CD14-positive monocyte (primary cell): ENCODE data around the gene CHTF8. TPM values are rescaled to one million over a fixed set of nuclear protein-coding genes. Genes with fewer than 3 reads are reported as not detected.

Source experiments
- DNase-seq, 3 donors: peaks; one replicate each; pipeline ENCODE4 v3.0.0-alpha.2; 2011 to 2022
- H2AFZ ChIP-seq: 2 replicates; pipeline ENCODE4 v1.6.0; 2012; ENCODE audit warnings: mild to moderate bottlenecking, low read depth, low read length, inconsistent platforms; ENCODE audit not compliant: insufficient read depth, poor library complexity, severe bottlenecking
- H3K27ac ChIP-seq, 2 donors: 1 replicate in 1 of 2; 2 replicates in 1 of 2; pipeline ENCODE4 v1.5.1; 2012 to 2013; ENCODE audit warnings: low read length in 2 of 2, control low read depth in 1 of 2, inconsistent platforms in 1 of 2, low read depth in 1 of 2, mild to moderate bottlenecking in 1 of 2
- H3K27me3 ChIP-seq, 2 donors: one replicate each; pipeline versions ENCODE4 v1.6.0 to v1.6.1; 2011 to 2013; ENCODE audit warnings: low read length in 2 of 2; ENCODE audit not compliant: control insufficient read depth in 2 of 2, insufficient read depth in 2 of 2
- H3K36me3 ChIP-seq, 2 donors: replicated peaks in 1 of 2; 1 replicate in 1 of 2; 2 replicates in 1 of 2; pipeline versions ENCODE4 v1.5.1 to v1.6.1; 2012 to 2013; ENCODE audit warnings: low read length in 2 of 2, control low read depth in 1 of 2, inconsistent platforms in 1 of 2, mild to moderate bottlenecking in 1 of 2; ENCODE audit not compliant: insufficient read depth in 2 of 2, control insufficient read depth in 1 of 2
- H3K4me1 ChIP-seq, 2 donors: 1 replicate in 1 of 2; 2 replicates in 1 of 2; pipeline versions ENCODE4 v1.5.1 to v1.6.1; 2012 to 2013; ENCODE audit warnings: low read length in 2 of 2, control low read depth in 1 of 2, inconsistent platforms in 1 of 2, mild to moderate bottlenecking in 1 of 2, moderate library complexity in 1 of 2; ENCODE audit not compliant: insufficient read depth in 2 of 2, control insufficient read depth in 1 of 2
- H3K4me2 ChIP-seq: replicated peaks from 2 replicates; pipeline ENCODE3; 2012; ENCODE audit warnings: low read length, moderate library complexity, mild to moderate bottlenecking; ENCODE audit not compliant: poor library complexity, severe bottlenecking; ENCODE audit errors: extremely low read depth
- H3K4me3 ChIP-seq, 3 experiments: fragments of 200-600 bp in 1 of 3; sonication (generic) in 1 of 3; replicated peaks in 1 of 3; 1 replicate in 2 of 3; 2 replicates in 1 of 3; pipeline ENCODE4 v1.5.1; 2011 to 2013; ENCODE audit warnings: low read length in 3 of 3, mild to moderate bottlenecking in 3 of 3, control low read depth in 2 of 3, low read depth in 2 of 3, inconsistent platforms in 1 of 3, moderate library complexity in 1 of 3
- H3K79me2 ChIP-seq: 2 replicates; pipeline ENCODE4 v1.6.0; 2012; ENCODE audit warnings: mild to moderate bottlenecking, control low read depth, inconsistent platforms, low read length, moderate library complexity; ENCODE audit not compliant: insufficient read depth
- H3K9ac ChIP-seq: 2 replicates; pipeline ENCODE4 v1.6.0; 2017; ENCODE audit warnings: low read length, mild to moderate bottlenecking; ENCODE audit not compliant: insufficient read depth, poor library complexity, severe bottlenecking
- H3K9me3 ChIP-seq, 2 donors: replicated peaks in 1 of 2; 1 replicate in 1 of 2; 2 replicates in 1 of 2; pipeline versions ENCODE4 v1.5.1 to v1.6.1; 2012 to 2013; ENCODE audit warnings: low read length in 2 of 2, control low read depth in 1 of 2; ENCODE audit not compliant: control insufficient read depth in 1 of 2, insufficient read depth in 1 of 2
- H4K20me1 ChIP-seq: 2 replicates; pipeline ENCODE4 v1.6.0; 2012; ENCODE audit warnings: mild to moderate bottlenecking, low read length, control low read depth, moderate library complexity; ENCODE audit not compliant: insufficient read depth
- H3K27ac Mint-ChIP-seq, 7 donors: one replicate each; pipeline ENCODE4 v1.8.0; 2020; ENCODE audit warnings: mild to moderate bottlenecking in 7 of 7, mixed read lengths in 7 of 7, moderate library complexity in 6 of 7, inconsistent platforms in 2 of 7
- H3K27me3 Mint-ChIP-seq, 3 donors: one replicate each; pipeline ENCODE4 v1.8.0; 2021 to 2022; ENCODE audit warnings: low read depth in 3 of 3, mild to moderate bottlenecking in 3 of 3, mixed read lengths in 3 of 3, moderate library complexity in 3 of 3, inconsistent platforms in 1 of 3
- H3K36me3 Mint-ChIP-seq, 2 donors: one replicate each; pipeline ENCODE4 v1.8.0; 2020; ENCODE audit warnings: mixed read lengths in 2 of 2, inconsistent platforms in 1 of 2, mild to moderate bottlenecking in 1 of 2
- H3K4me1 Mint-ChIP-seq: one replicate; pipeline ENCODE4 v1.8.0; 2020; ENCODE audit warnings: mild to moderate bottlenecking, mixed read lengths
- H3K4me3 Mint-ChIP-seq, 2 donors: one replicate each; pipeline ENCODE4 v1.8.0; 2020; ENCODE audit warnings: mild to moderate bottlenecking in 2 of 2, mixed read lengths in 2 of 2, moderate library complexity in 1 of 2
- H3K9me3 Mint-ChIP-seq, 7 donors: one replicate each; pipeline ENCODE4 v1.8.0; 2020 to 2022; ENCODE audit warnings: mixed read lengths in 7 of 7, mild to moderate bottlenecking in 6 of 7, moderate library complexity in 6 of 7, inconsistent platforms in 2 of 7
- WGBS: methylation state at CpG from one replicate; pipeline ENCODE4 v1.1.5; 2013; ENCODE audit warnings: missing lambda C conversion rate; ENCODE audit not compliant: insufficient coverage; 5-methylcytosine and 5-hydroxymethylcytosine counted together
- intact Hi-C, 2 donors: fragments of 100-400 bp; cut with micrococcal nuclease; formaldehyde crosslinking; loops; one replicate each; pipeline versions ENCODE4 v1.15.0 to v1.15.1; 2023
- polyA plus RNA-seq, 3 donors: library from polyadenylated mRNA; depleted of rRNA in 1 of 3; unstranded in 2 of 3; stranded (reverse) in 1 of 3; fragments of 300-500 nt in 2 of 3; fragments of >200 nt in 1 of 3; fragmentation: Illumina TruSeq in 2 of 3; gene quantifications; 1 replicate in 2 of 3; 2 replicates in 1 of 3; pipeline ENCODE4 v1.2.3, GENCODE V29; 2012 to 2021
- TF ChIP-seq, protein P1 (sequence below): fragments of 200-600 bp; IDR thresholded peaks from one replicate; pipeline ENCODE4 v1.8.0; 2022; ENCODE audit warnings: antibody characterized with exemption, mild to moderate bottlenecking

Gene CHTF8
- polyA plus RNA-seq, 3 donors: 45.9 to 172 (median 158) TPM

DNA sequence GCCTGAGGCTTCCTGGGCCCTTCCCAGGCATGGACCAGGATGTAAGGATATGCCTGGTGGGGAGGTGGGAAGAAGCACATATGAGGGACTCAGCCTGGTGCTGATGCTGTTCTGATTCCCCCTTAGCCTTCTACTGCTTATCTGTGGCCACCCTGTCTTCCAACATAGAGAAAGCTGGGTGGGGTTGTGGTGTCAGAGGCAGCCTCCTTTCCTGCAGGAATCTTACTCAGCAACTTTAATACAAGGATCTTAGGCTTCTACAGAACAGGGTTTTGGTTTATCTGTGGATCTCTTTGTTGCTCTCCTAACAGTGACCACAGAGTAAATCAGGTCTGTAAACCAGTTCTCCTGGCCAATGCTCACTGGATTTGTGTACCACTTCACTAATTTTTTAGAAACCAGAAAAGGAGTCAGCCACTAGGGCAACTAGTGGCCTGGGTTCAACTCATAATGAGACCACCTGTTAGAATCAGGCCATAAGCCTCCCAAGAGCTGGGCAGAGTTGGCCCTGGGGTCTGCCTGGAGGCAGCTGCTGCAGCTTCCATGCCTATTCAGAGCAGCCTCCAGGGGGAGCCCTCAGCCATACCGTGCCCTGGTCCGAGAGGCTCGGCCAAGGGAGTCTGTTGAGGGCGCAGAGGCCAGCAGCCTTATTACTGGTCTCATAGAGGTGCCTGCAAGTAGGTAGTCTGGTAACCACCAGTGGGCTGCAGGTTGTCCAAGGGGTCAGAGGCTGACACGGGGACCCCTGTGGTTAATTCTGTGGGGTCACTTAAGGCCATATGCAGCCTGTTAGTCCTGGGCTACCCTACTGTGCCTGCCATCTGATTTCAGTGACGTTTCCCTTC lies 19.9 kb downstream of the CHTF8 start:
- no peak overlapping the region for H3K4me3 ChIP-seq
- Mint-ChIP-seq H3K36me3 (peaks cover 55% of the 10 kb centered on the region in 2 donors), H3K4me3 (no peak overlapping the region), H3K27me3 (peaks cover 21 to 23% (median 22%) of the 10 kb centered on the region in 3 donors), H3K9me3 (peaks cover 0 to 3% (median 0%) of the 10 kb centered on the region in 7 donors), H3K4me1 (peaks cover 12% of the 10 kb centered on the region), H3K27ac (no peak overlapping the region)
- no peak overlapping the region for H3K4me2 ChIP-seq
- no peaks in the 10 kb centered on the region for H3K9me3 ChIP-seq
- peak; percentile 17 to 32 (median 32) for DNase-seq
- H3K36me3 ChIP-seq: peaks cover 28 to 56% of the 10 kb centered on the region in 2 donors
- H3K27me3 ChIP-seq: peaks cover 4 to 16% of the 10 kb centered on the region in 2 donors
- TF ChIP-seq, protein P1, sequence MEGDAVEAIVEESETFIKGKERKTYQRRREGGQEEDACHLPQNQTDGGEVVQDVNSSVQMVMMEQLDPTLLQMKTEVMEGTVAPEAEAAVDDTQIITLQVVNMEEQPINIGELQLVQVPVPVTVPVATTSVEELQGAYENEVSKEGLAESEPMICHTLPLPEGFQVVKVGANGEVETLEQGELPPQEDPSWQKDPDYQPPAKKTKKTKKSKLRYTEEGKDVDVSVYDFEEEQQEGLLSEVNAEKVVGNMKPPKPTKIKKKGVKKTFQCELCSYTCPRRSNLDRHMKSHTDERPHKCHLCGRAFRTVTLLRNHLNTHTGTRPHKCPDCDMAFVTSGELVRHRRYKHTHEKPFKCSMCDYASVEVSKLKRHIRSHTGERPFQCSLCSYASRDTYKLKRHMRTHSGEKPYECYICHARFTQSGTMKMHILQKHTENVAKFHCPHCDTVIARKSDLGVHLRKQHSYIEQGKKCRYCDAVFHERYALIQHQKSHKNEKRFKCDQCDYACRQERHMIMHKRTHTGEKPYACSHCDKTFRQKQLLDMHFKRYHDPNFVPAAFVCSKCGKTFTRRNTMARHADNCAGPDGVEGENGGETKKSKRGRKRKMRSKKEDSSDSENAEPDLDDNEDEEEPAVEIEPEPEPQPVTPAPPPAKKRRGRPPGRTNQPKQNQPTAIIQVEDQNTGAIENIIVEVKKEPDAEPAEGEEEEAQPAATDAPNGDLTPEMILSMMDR: peak; percentile 83
- peaks cover 0 to 6% of the 10 kb centered on the region in 2 donors for H3K4me1 ChIP-seq
- intact Hi-C loops: no loop called here
- H3K79me2 ChIP-seq: no peaks in the 10 kb centered on the region
- H3K27ac ChIP-seq: no peak overlapping the region
- no peak overlapping the region for H2AFZ ChIP-seq
- H4K20me1 ChIP-seq: peaks cover 87% of the 10 kb centered on the region
- 58% methylated on average over 6 of the region's 6 CpGs for WGBS
- no peak overlapping the region for H3K9ac ChIP-seq

DNA sequence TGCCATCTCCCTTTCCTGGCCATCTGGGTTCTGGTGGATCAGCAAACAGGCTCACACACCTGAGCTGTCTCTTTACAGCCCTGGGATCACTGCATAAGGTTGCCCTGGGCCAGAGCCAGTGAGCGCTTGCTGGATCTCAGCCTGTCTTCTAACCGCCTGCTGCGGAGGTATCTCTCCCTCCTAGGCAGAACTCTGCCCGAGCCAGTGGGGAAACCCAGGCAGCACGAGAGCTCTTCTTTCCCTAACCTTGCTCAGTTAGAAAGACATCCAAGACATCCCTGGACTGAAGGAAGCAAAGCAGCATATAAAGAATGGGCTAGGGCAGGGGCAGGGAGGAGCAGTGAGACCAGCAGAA lies 20.5 kb downstream of the CHTF8 start:
- H3K27me3 ChIP-seq: peaks cover 9 to 23% of the 10 kb centered on the region in 2 donors
- no peak for DNase-seq
- Mint-ChIP-seq H3K4me1 (peaks cover 17% of the 10 kb centered on the region), H3K36me3 (peaks cover 49% of the 10 kb centered on the region in 2 donors), H3K27me3 (peaks cover 27 to 29% (median 28%) of the 10 kb centered on the region in 3 donors), H3K27ac (peak overlapping the region in 1 of 7 donors; percentile 73), H3K4me3 (no peak overlapping the region), H3K9me3 (peaks cover 0 to 3% (median 0%) of the 10 kb centered on the region in 7 donors)
- 100% methylated on average over 2 of the region's 5 CpGs for WGBS
- no peaks in the 10 kb centered on the region for H3K9me3 ChIP-seq
- no peak overlapping the region for H3K27ac ChIP-seq
- no peaks in the 10 kb centered on the region for H3K79me2 ChIP-seq
- no peak overlapping the region for H3K4me2 ChIP-seq
- TF ChIP-seq, protein P1: no peak
- H3K36me3 ChIP-seq: peaks cover 23 to 49% of the 10 kb centered on the region in 2 donors
- H3K9ac ChIP-seq: no peak overlapping the region
- no peak overlapping the region for H2AFZ ChIP-seq
- H3K4me1 ChIP-seq: peaks cover 4 to 12% of the 10 kb centered on the region in 2 donors
- H4K20me1 ChIP-seq: peaks cover 88% of the 10 kb centered on the region
- H3K4me3 ChIP-seq: no peak overlapping the region
- intact Hi-C loops: no loop called here
